Measurements from ENCODE around the gene ELP4. TPM values are rescaled to one million over a fixed set of nuclear protein-coding genes. Genes with fewer than 3 reads are reported as not detected.

The ELP4 gene
- total RNA-seq, 1 experiment from 2014 or later: 17.2 TPM

DNA sequence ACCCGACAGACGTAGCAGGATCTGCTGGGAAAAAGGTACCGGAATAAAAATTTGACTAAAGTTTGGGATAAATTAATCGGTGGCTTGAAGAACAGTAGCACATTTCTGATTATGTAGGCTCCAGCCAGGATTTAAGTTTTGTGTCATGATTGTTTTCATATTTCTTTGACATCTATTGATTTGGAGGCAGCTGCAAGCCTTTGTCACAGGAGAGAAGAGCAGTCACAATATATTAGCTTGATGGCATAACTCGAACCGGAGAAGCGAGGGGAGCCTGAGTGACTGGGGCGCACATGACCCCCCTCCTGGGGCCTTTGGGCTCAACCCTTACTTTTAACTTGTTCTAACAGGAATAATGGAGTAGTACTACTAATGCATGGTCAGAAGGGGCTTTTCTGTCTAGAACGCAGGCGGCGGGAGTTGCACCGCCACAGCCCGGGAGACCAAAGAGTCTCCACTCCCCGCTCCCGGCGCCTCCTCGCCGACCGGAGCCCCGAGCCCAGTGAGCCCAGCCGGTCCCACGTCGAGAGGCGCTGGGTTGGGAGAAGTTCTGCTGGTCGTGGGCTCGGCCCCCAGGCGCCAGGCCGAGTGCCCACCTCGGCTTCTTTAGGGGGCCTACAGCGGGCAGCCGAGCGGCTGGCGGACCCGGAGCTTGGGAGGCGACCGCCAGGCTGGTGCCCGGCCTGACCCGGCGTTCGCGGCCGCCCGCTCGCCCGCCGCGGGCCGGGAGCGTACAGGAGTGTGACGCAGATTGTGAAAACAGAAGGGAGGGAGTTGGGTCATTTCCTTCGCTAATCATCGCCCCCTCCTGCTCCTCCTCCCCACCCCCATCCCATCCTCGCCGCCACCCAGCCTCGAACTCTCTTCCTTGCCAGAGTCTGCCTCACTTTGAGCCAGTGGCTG lies 317.2 kb downstream of the ELP4 start:
- no peak overlapping the region for H3K4me3 ChIP-seq (ENCODE audit: low read depth in 2 of 2, low read length in 2 of 2)
- CTCF ChIA-PET: no interaction called here
- H3K36me3 ChIP-seq (ENCODE audit: control insufficient read depth, insufficient read depth, low read length): no peaks in the 10 kb centered on the region
- no peaks in the 10 kb centered on the region for H3K4me1 ChIP-seq (ENCODE audit: control insufficient read depth, insufficient read depth, low read length)
- no peak for TF ChIP-seq TCF7L2 (IDR thresholded peaks at IDR 0.05; ENCODE audit: low read depth, low read length)
- TF ChIP-seq, protein P1, sequence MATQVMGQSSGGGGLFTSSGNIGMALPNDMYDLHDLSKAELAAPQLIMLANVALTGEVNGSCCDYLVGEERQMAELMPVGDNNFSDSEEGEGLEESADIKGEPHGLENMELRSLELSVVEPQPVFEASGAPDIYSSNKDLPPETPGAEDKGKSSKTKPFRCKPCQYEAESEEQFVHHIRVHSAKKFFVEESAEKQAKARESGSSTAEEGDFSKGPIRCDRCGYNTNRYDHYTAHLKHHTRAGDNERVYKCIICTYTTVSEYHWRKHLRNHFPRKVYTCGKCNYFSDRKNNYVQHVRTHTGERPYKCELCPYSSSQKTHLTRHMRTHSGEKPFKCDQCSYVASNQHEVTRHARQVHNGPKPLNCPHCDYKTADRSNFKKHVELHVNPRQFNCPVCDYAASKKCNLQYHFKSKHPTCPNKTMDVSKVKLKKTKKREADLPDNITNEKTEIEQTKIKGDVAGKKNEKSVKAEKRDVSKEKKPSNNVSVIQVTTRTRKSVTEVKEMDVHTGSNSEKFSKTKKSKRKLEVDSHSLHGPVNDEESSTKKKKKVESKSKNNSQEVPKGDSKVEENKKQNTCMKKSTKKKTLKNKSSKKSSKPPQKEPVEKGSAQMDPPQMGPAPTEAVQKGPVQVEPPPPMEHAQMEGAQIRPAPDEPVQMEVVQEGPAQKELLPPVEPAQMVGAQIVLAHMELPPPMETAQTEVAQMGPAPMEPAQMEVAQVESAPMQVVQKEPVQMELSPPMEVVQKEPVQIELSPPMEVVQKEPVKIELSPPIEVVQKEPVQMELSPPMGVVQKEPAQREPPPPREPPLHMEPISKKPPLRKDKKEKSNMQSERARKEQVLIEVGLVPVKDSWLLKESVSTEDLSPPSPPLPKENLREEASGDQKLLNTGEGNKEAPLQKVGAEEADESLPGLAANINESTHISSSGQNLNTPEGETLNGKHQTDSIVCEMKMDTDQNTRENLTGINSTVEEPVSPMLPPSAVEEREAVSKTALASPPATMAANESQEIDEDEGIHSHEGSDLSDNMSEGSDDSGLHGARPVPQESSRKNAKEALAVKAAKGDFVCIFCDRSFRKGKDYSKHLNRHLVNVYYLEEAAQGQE (IDR thresholded peaks at IDR 0.05; ENCODE audit: insufficient read depth in 1 of 2, low read depth in 2 of 2, low read length in 1 of 2): no peak
- TF ChIP-seq SIN3A (IDR thresholded peaks at IDR 0.05; ENCODE audit: borderline replicate concordance, insufficient read depth, low read depth, low read length): no peak
- TF ChIP-seq, protein P2, sequence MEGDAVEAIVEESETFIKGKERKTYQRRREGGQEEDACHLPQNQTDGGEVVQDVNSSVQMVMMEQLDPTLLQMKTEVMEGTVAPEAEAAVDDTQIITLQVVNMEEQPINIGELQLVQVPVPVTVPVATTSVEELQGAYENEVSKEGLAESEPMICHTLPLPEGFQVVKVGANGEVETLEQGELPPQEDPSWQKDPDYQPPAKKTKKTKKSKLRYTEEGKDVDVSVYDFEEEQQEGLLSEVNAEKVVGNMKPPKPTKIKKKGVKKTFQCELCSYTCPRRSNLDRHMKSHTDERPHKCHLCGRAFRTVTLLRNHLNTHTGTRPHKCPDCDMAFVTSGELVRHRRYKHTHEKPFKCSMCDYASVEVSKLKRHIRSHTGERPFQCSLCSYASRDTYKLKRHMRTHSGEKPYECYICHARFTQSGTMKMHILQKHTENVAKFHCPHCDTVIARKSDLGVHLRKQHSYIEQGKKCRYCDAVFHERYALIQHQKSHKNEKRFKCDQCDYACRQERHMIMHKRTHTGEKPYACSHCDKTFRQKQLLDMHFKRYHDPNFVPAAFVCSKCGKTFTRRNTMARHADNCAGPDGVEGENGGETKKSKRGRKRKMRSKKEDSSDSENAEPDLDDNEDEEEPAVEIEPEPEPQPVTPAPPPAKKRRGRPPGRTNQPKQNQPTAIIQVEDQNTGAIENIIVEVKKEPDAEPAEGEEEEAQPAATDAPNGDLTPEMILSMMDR (IDR thresholded peaks at IDR 0.05): no peak
- TF ChIP-seq POLR2AphosphoS5 (IDR thresholded peaks at IDR 0.05; ENCODE audit: low read depth, low read length): no peak
- no peaks in the 10 kb centered on the region for H3K9me3 ChIP-seq (ENCODE audit: control insufficient read depth, insufficient read depth, low read depth, low read length)
- in situ Hi-C loops (cut with HindIII; ENCODE audit: low pct_unique_long_range_greater_than_20kb, low sequenced_read_pairs) (no loop called here), intact Hi-C loops (cut with micrococcal nuclease; ENCODE audit: unreplicated experiment) (no loop called here)
- POLR2A ChIA-PET: no interaction called here
- ATAC-seq (no peak), DNase-seq (ENCODE audit: low read depth, low spot score) (no peak)
- peaks cover 10% of the 10 kb centered on the region for H3K27me3 ChIP-seq (ENCODE audit: control insufficient read depth, insufficient read depth, low read length)
- no TSS peak for BruUV-seq (replicated peaks)
- H3K27ac ChIP-seq (ENCODE audit: low read length): no peak overlapping the region

GRCh38 chr11:31827455-31828206 lies 318.1 kb downstream of the ELP4 start:
- ATAC-seq: no peak
- intact Hi-C loops (cut with micrococcal nuclease; ENCODE audit: unreplicated experiment) (no loop called here), in situ Hi-C loops (cut with HindIII; ENCODE audit: low pct_unique_long_range_greater_than_20kb, low sequenced_read_pairs) (no loop called here)
- CTCF ChIA-PET: no interaction called here
- POLR2A ChIA-PET: no interaction called here
- no peaks in the 10 kb centered on the region for H3K36me3 ChIP-seq (ENCODE audit: control insufficient read depth, insufficient read depth, low read length)
- TF ChIP-seq TCF7L2 (IDR thresholded peaks at IDR 0.05; ENCODE audit: low read depth, low read length) (no peak), POLR2AphosphoS5 (IDR thresholded peaks at IDR 0.05; ENCODE audit: low read depth, low read length) (no peak), SIN3A (IDR thresholded peaks at IDR 0.05; ENCODE audit: borderline replicate concordance, insufficient read depth, low read depth, low read length) (no peak)
- TF ChIP-seq, protein P1 (IDR thresholded peaks at IDR 0.05; ENCODE audit: insufficient read depth in 1 of 2, low read depth in 2 of 2, low read length in 1 of 2): no peak
- H3K27me3 ChIP-seq (ENCODE audit: control insufficient read depth, insufficient read depth, low read length): peaks cover 15% of the 10 kb centered on the region
- no peaks in the 10 kb centered on the region for H3K9me3 ChIP-seq (ENCODE audit: control insufficient read depth, insufficient read depth, low read depth, low read length)
- no peaks in the 10 kb centered on the region for H3K4me1 ChIP-seq (ENCODE audit: control insufficient read depth, insufficient read depth, low read length)
- no peak for DNase-seq (ENCODE audit: low read depth, low spot score)
- no peak overlapping the region for H3K27ac ChIP-seq (ENCODE audit: low read length)
- H3K4me3 ChIP-seq (ENCODE audit: low read depth in 2 of 2, low read length in 2 of 2): no peak overlapping the region
- no TSS peak for BruUV-seq (replicated peaks)
